Germinal center (tissue), 1 donor: ENCODE data around the gene TRPM7.
A peak's percentile ranks its signal among the peaks of the same experiment; 100 is the strongest.
"Not testable (repeated sequence)": the region's sequence is repeated elsewhere in the genome, so short reads cannot be mapped to it uniquely, and the experiment has no call there.

Experiments
- DNase-seq: peaks from one replicate; pipeline ENCODE4 v3.0.0; 2012; ENCODE audit warnings: mixed read lengths, low spot score

TRPM7 gene

GRCh38 chr15:50655555-50655954 is 31.0 kb downstream of the TRPM7 start:
- no peak for DNase-seq

GRCh38 chr15:50653156-50653743 is 33.3 kb downstream of the TRPM7 start:
- no peak for DNase-seq

GRCh38 chr15:50652671-50653070 is 33.9 kb downstream of the TRPM7 start:
- no peak for DNase-seq

GRCh38 chr15:50641318-50641717 is 45.3 kb downstream of the TRPM7 start:
- DNase-seq: no peak

- DNase-seq: no peak
Observed at GRCh38 chr15:50636146-50636545, 50.5 kb downstream of the TRPM7 start.

- no peak for DNase-seq
Observed at GRCh38 chr15:50633653-50634052, 52.9 kb downstream of the TRPM7 start.

GRCh38 chr15:50628421-50628820 is 58.2 kb downstream of the TRPM7 start:
- no peak for DNase-seq

GRCh38 chr15:50627351-50628055 is 59.1 kb downstream of the TRPM7 start:
- no peak for DNase-seq

GRCh38 chr15:50624616-50625168 is 61.9 kb downstream of the TRPM7 start:
- DNase-seq: no peak

- DNase-seq: peak; percentile 6
Observed at GRCh38 chr15:50622361-50622943, 64.1 kb downstream of the TRPM7 start.

- DNase-seq: not testable (repeated sequence)
Observed at GRCh38 chr15:50616960-50617359, 69.6 kb downstream of the TRPM7 start.

- not testable (repeated sequence) for DNase-seq
Observed at GRCh38 chr15:50616554-50616953, 70.0 kb downstream of the TRPM7 start.

- DNase-seq: no peak
Observed at GRCh38 chr15:50613600-50613999, 73.0 kb downstream of the TRPM7 start.

- no peak for DNase-seq
Observed at GRCh38 chr15:50607129-50607528, 79.5 kb downstream of the TRPM7 start.

- no peak for DNase-seq
Observed at GRCh38 chr15:50605462-50605861, 81.1 kb downstream of the TRPM7 start.

GRCh38 chr15:50602028-50602427 is 84.6 kb downstream of the TRPM7 start:
- DNase-seq: not testable (repeated sequence)

GRCh38 chr15:50594311-50594710 is 92.3 kb downstream of the TRPM7 start:
- no peak for DNase-seq

- DNase-seq: no peak
Observed at GRCh38 chr15:50593761-50594160, 92.8 kb downstream of the TRPM7 start.

- DNase-seq: no peak
Observed at GRCh38 chr15:50590288-50590687, 96.3 kb downstream of the TRPM7 start.

- no peak for DNase-seq
Observed at GRCh38 chr15:50577492-50577891, 109.1 kb downstream of the TRPM7 start.

GRCh38 chr15:50576166-50576565 is 110.4 kb downstream of the TRPM7 start:
- no peak for DNase-seq

GRCh38 chr15:50573842-50574241 is 112.8 kb downstream of the TRPM7 start:
- DNase-seq: not testable (repeated sequence)

- no peak for DNase-seq
Observed at GRCh38 chr15:50563756-50564155, 122.8 kb downstream of the TRPM7 start.
